HepG2 (cell line): ENCODE data around the gene ABCG1. TPM values are rescaled to one million over a fixed set of nuclear protein-coding genes. Genes with fewer than 3 reads are reported as not detected.

Experiments used
- ATAC-seq: fragments of 200-7000 bp; cut with Tn5 transposase; 3 replicates; pipeline ENCODE4 v1.9.1; 2020; ENCODE audit warnings: mild to moderate bottlenecking, moderate library complexity
- BruUV-seq: library from RNA; stranded (reverse); fragments of 400-500 nt; replicated peaks from 2 replicates; lab custom pipeline; 2021; lab: Mats Ljungman, UMichigan
- CTCF ChIA-PET: fragments of 300-600 bp; formaldehyde crosslinking; extraction: SDS; loops from one replicate; lab custom pipeline; 2021; ENCODE audit warnings: low total read pairs, inconsistent platforms, low intra/inter-chr PET ratio; lab: Yijun Ruan, JAX
- POLR2A ChIA-PET: fragments of 350-600 bp; sonication (Branson Sonifier 250); formaldehyde crosslinking; loops from one replicate; lab custom pipeline; 2020; ENCODE audit warnings: antibody characterized with exemption, inconsistent platforms; lab: Yijun Ruan, JAX
- DNase-seq: peaks from one replicate; pipeline ENCODE4 v3.0.0-alpha.2; 2015; ENCODE audit warnings: low spot score
- FAIRE-seq: peaks from 3 replicates; lab custom pipeline; 2011; peaks lifted over from hg19 to GRCh38; lab: Jason Lieb, UNC
- H2AFZ ChIP-seq: one replicate; pipeline ENCODE4 v1.6.1; 2011; ENCODE audit warnings: low read length, inconsistent platforms
- H3K27ac ChIP-seq: fragments of 300-600 bp; 3 replicates; pipeline ENCODE4 v1.8.0; 2011; ENCODE audit warnings: mixed run types, mild to moderate bottlenecking, mixed read lengths, low read length, inconsistent platforms; ENCODE audit not compliant: insufficient read depth; ENCODE audit errors: extremely low read length
- H3K27me3 ChIP-seq, 2 experiments: fragments of 200-600 bp in 1 of 2; 2 replicates in 1 of 2; 3 replicates in 1 of 2; pipeline versions ENCODE4 v1.6.0 to v1.8.0; 2011; ENCODE audit warnings: low read length in 2 of 2, mild to moderate bottlenecking in 2 of 2, moderate library complexity in 2 of 2, inconsistent platforms in 1 of 2; ENCODE audit not compliant: insufficient read depth in 2 of 2, control insufficient read depth in 1 of 2
- H3K36me3 ChIP-seq, 2 experiments: fragments of 200-600 bp in 1 of 2; replicated peaks in 1 of 2; 2 replicates in 1 of 2; 3 replicates in 1 of 2; pipeline versions ENCODE4 v1.5.1 to v1.8.0; 2011; ENCODE audit warnings: low read length in 2 of 2, inconsistent platforms in 1 of 2; ENCODE audit not compliant: insufficient read depth in 2 of 2, control insufficient read depth in 1 of 2
- H3K4me1 ChIP-seq: 2 replicates; pipeline ENCODE4 v1.5.1; 2012; ENCODE audit warnings: low read length, inconsistent platforms; ENCODE audit not compliant: insufficient read depth
- H3K4me2 ChIP-seq: 2 replicates; pipeline ENCODE4 v1.6.0; 2011; ENCODE audit warnings: low read depth, low read length, inconsistent platforms
- H3K4me3 ChIP-seq, 3 experiments: fragments of 200-600 bp in 1 of 3; sonication (generic), shearing (Covaris generic) in 1 of 3; replicated peaks in 1 of 3; 2 replicates each; pipeline ENCODE4 v1.5.1; 2011 to 2016; ENCODE audit warnings: low read length in 3 of 3, inconsistent platforms in 2 of 3, low read depth in 2 of 3, mild to moderate bottlenecking in 2 of 3, control low read depth in 1 of 3, mixed read lengths in 1 of 3; ENCODE audit not compliant: insufficient read depth in 1 of 3
- H3K79me2 ChIP-seq: one replicate; pipeline ENCODE4 v1.6.1; 2011; ENCODE audit warnings: low read length, inconsistent platforms; ENCODE audit not compliant: insufficient read depth
- H3K9ac ChIP-seq: 2 replicates; pipeline ENCODE4 v1.6.0; 2011; ENCODE audit warnings: mild to moderate bottlenecking, low read depth, low read length, inconsistent platforms; ENCODE audit not compliant: insufficient read depth
- H3K9me3 ChIP-seq: 2 replicates; pipeline ENCODE4 v1.5.1; 2012; ENCODE audit warnings: mild to moderate bottlenecking, low read length
- H4K20me1 ChIP-seq: 2 replicates; pipeline ENCODE4 v1.6.0; 2011; ENCODE audit warnings: inconsistent platforms, mild to moderate bottlenecking, low read length, moderate library complexity; ENCODE audit not compliant: insufficient read depth
- ATF6 ChIP-seq: sonication (generic); formaldehyde crosslinking; conservative IDR thresholded peaks from 2 replicates; pipeline ENCODE4 v1.4.0; 2020; ENCODE audit warnings: missing genetic modification reagents
- ESRRA ChIP-seq: sonication (generic); formaldehyde crosslinking; IDR thresholded peaks from 2 replicates; pipeline ENCODE4 v1.5.1; 2020; ENCODE audit warnings: mild to moderate bottlenecking, low read depth, missing genetic modification reagents
- MLXIP ChIP-seq: sonication (generic); formaldehyde crosslinking; IDR thresholded peaks from 2 replicates; pipeline ENCODE4 v1.9.0; 2021; ENCODE audit warnings: missing genetic modification reagents, borderline replicate concordance
- MNT ChIP-seq: fragments of 450-650 bp; IDR thresholded peaks from 2 replicates; pipeline ENCODE4 v1.6.1; 2016
- PCBP1 ChIP-seq: fragments of 200-400 bp; formaldehyde crosslinking; IDR thresholded peaks from 2 replicates; pipeline ENCODE4 v1.6.1; 2017; ENCODE audit warnings: mild to moderate bottlenecking, low read depth, low read length, borderline replicate concordance
- SRY ChIP-seq: sonication (generic); formaldehyde crosslinking; IDR thresholded peaks from 2 replicates; pipeline ENCODE4 v1.8.0; 2022; ENCODE audit warnings: mild to moderate bottlenecking, missing genetic modification reagents
- STAT5B ChIP-seq: sonication (generic); formaldehyde crosslinking; IDR thresholded peaks from 2 replicates; pipeline ENCODE4 v1.4.0; 2020; ENCODE audit warnings: missing genetic modification reagents
- TBL1XR1 ChIP-seq: fragments of 150-350 bp; IDR thresholded peaks from 2 replicates; pipeline ENCODE4 v1.6.1; 2014; ENCODE audit warnings: borderline replicate concordance, low read length; ENCODE audit not compliant: partially characterized antibody
- ZNF275 ChIP-seq: sonication (generic); formaldehyde crosslinking; IDR thresholded peaks from 2 replicates; pipeline ENCODE4 v1.8.0; 2022; ENCODE audit warnings: missing genetic modification reagents, mild to moderate bottlenecking, inconsistent platforms, borderline replicate concordance
- ZNF589 ChIP-seq: sonication (generic); formaldehyde crosslinking; conservative IDR thresholded peaks from 2 replicates; pipeline ENCODE4 v1.8.0; 2022; ENCODE audit warnings: mild to moderate bottlenecking, moderate library complexity, missing genetic modification reagents
- WGBS: methylation state at CpG from one replicate; pipeline ENCODE4 v1.1.6; 2017; ENCODE audit warnings: low lambda C conversion rate; 5-methylcytosine and 5-hydroxymethylcytosine counted together
- in situ Hi-C: cut with HindIII; loops from 2 replicates; pipeline ENCODE4 v1.10.0; 2017; ENCODE audit warnings: low pct_unique_long_range_greater_than_20kb; ENCODE audit not compliant: extremely low pct_ligation_motif_present
- intact Hi-C: fragments of 100-400 bp; cut with micrococcal nuclease; formaldehyde crosslinking; loops from one replicate; pipeline ENCODE4 v1.10.0; 2022; ENCODE audit not compliant: unreplicated experiment
- polyA plus RNA-seq, 8 experiments: library from polyadenylated mRNA; depleted of rRNA in 3 of 8; stranded (reverse) in 7 of 8; unstranded in 1 of 8; fragments of >200 nt; fragmentation: Illumina TruSeq in 4 of 8; extraction: Trizol in 4 of 8; gene quantifications; 2 replicates each; pipeline versions ENCODE4 v1.2.1 to v1.2.3, GENCODE V29; 2011 to 2016; ENCODE audit warnings: low read depth in 4 of 8, missing spikeins in 1 of 8, mixed read lengths in 1 of 8; ENCODE audit not compliant: insufficient read depth in 1 of 8
- total RNA-seq, 5 experiments: library from RNA; depleted of rRNA; stranded (reverse); fragments of >200 nt; fragmentation: Illumina TruSeq; extraction: Trizol; gene quantifications; 2 replicates each; pipeline ENCODE4 v1.2.3, GENCODE V29; 2016; ENCODE audit warnings: low read depth in 1 of 5

The ABCG1 gene
- total and polyA plus RNA-seq, 2 of the 13 experiments (the other 11 are each of a cell fraction or from before 2014, with no cell fraction given) = 0.04 TPM; not detected in 1

- Histone ChIP-seq H3K9ac (no peak overlapping the region), H3K36me3 (no peaks in the 10 kb centered on the region), H3K27ac (no peak overlapping the region), H3K4me2 (no peak overlapping the region), H3K27me3 (peaks cover 3 to 21% of the 10 kb centered on the region in 2 experiments; a peak in 3 of 5 replicates), H3K4me1 (no peaks in the 10 kb centered on the region), H2AFZ (no peak overlapping the region), H4K20me1 (no peaks in the 10 kb centered on the region), H3K79me2 (no peaks in the 10 kb centered on the region), H3K4me3 (no peak overlapping the region), H3K9me3 (no peaks in the 10 kb centered on the region)
- WGBS = 32% methylated on average over 8 of the region's 8 CpGs
- ChIA-PET POLR2A (no interaction called here), CTCF (no interaction called here)
- no peak for TF ChIP-seq SRY (CRISPR knock-in tag)
- TF ChIP-seq TBL1XR1 = no peak
- TF ChIP-seq STAT5B (CRISPR knock-in tag) = no peak
- no TSS peak for BruUV-seq
- intact Hi-C loops = no loop called here
- ATAC-seq (no peak), DNase-seq (no peak), FAIRE-seq (no peak)
- in situ Hi-C loops = no loop called here
Measured at GRCh38 chr21:42252325-42252654, 33.4 kb downstream of the ABCG1 start.

- no peak for ATAC-seq
- ChIA-PET POLR2A (no interaction called here), CTCF (no interaction called here)
- in situ Hi-C loops (no loop called here), intact Hi-C loops (no loop called here)
- no peak overlapping the region for H3K4me2 ChIP-seq
- H3K9ac ChIP-seq = no peak overlapping the region
- BruUV-seq = no TSS peak
- H3K27ac ChIP-seq = no peak overlapping the region
- no peaks in the 10 kb centered on the region for H3K36me3 ChIP-seq
- no peaks in the 10 kb centered on the region for H3K79me2 ChIP-seq
- H3K4me3 ChIP-seq = no peak overlapping the region
- H3K27me3 ChIP-seq = peaks cover 3 to 21% of the 10 kb centered on the region in 2 experiments; a peak in 3 of 5 replicates
- WGBS = 13% methylated on average over 7 of the region's 11 CpGs
- no peak for DNase-seq
- no peak for FAIRE-seq
- no peak overlapping the region for H2AFZ ChIP-seq
- no peaks in the 10 kb centered on the region for H4K20me1 ChIP-seq
- H3K9me3 ChIP-seq = no peaks in the 10 kb centered on the region
- no peaks in the 10 kb centered on the region for H3K4me1 ChIP-seq
- TF ChIP-seq ESRRA (CRISPR knock-in tag) (no peak), ZNF275 (no peak), MNT (no peak), MLXIP (no peak), ATF6 (CRISPR knock-in tag) (no peak), PCBP1 (no peak), ZNF589 (no peak)
Measured at GRCh38 chr21:42252778-42253340, 33.9 kb downstream of the ABCG1 start.
